HFFc6 (cell line): ENCODE results near the gene NRF1. TPM values are rescaled to one million over a fixed set of nuclear protein-coding genes. Genes with fewer than 3 reads are reported as not detected.
A peak's percentile ranks its signal among the peaks of the same experiment; 100 is the strongest.

Source experiments
- DNase-seq: peaks from one replicate; pipeline ENCODE4 v3.0.0-alpha.2; 2018
- H3K27ac Mint-ChIP-seq: 2 replicates; pipeline ENCODE4 v1.8.0; 2020; ENCODE audit warnings: mild to moderate bottlenecking, mixed read lengths
- H3K27me3 Mint-ChIP-seq: 2 replicates; pipeline ENCODE4 v1.8.0; 2021; ENCODE audit warnings: mild to moderate bottlenecking, moderate library complexity, mixed read lengths; ENCODE audit not compliant: insufficient read depth
- H3K36me3 Mint-ChIP-seq: 2 replicates; pipeline ENCODE4 v1.8.0; 2021; ENCODE audit warnings: low read depth, mixed read lengths
- H3K4me1 Mint-ChIP-seq: 2 replicates; pipeline ENCODE4 v1.8.0; 2020; ENCODE audit warnings: low read depth, mixed read lengths
- H3K4me3 Mint-ChIP-seq: 2 replicates; pipeline ENCODE4 v1.8.0; 2020; ENCODE audit warnings: mild to moderate bottlenecking, moderate library complexity, mixed read lengths
- H3K9me3 Mint-ChIP-seq: 2 replicates; pipeline ENCODE4 v1.8.0; 2020; ENCODE audit warnings: mild to moderate bottlenecking, mixed read lengths
- CTCF ChIP-seq: fragments of 200-600 bp; sonication (generic); IDR thresholded peaks from 2 replicates; pipeline ENCODE4 v1.5.0; 2021; ENCODE audit warnings: antibody characterized with exemption, mild to moderate bottlenecking
- total RNA-seq, 6 experiments: library from RNA; stranded (reverse); fragmentation: NEBNext Ultra II Directional; extraction: Animal tissue kit (Norgen Biotek cat#: 25700); gene quantifications; 2 replicates in 1 of 6; 3 replicates in 5 of 6; pipeline ENCODE4 v1.2.3, GENCODE V29; 2021

Gene NRF1
- total RNA-seq, 6 experiments from 2014 or later = 8.8 to 11.8 (median 10.4) TPM

- H3K27me3 Mint-ChIP-seq = peaks cover 58% of the 10 kb centered on the region
- H3K9me3 Mint-ChIP-seq = peaks cover 4% of the 10 kb centered on the region; the same call in 1 of the 2 replicates
- 0 out of 2 replicates have a peak, but pooled peaks cover 4% of the 10 kb centered on the region for H3K36me3 Mint-ChIP-seq
- H3K27ac Mint-ChIP-seq = no peak overlapping the region
- TF ChIP-seq CTCF = no peak
- no peak for DNase-seq
- peak overlapping the region; percentile 46; the same call in 1 of the 2 replicates for H3K4me3 Mint-ChIP-seq
- peaks cover 31% of the 10 kb centered on the region for H3K4me1 Mint-ChIP-seq
Measured at GRCh38 chr7:129783584-129783919, 172.0 kb downstream of the NRF1 start.

- no peak for TF ChIP-seq CTCF
- Mint-ChIP-seq H3K4me3 (no peak overlapping the region), H3K36me3 (0 out of 2 replicates have a peak, but pooled peaks cover 4% of the 10 kb centered on the region), H3K27me3 (peaks cover 58% of the 10 kb centered on the region), H3K9me3 (peaks cover 4% of the 10 kb centered on the region; the same call in 1 of the 2 replicates), H3K4me1 (peaks cover 34% of the 10 kb centered on the region), H3K27ac (no peak overlapping the region)
- no peak for DNase-seq
Measured at GRCh38 chr7:129784437-129784782, 172.9 kb downstream of the NRF1 start.

- peaks cover 58% of the 10 kb centered on the region for H3K27me3 Mint-ChIP-seq
- H3K4me1 Mint-ChIP-seq = peaks cover 40% of the 10 kb centered on the region
- DNase-seq = no peak
- no peak overlapping the region for H3K27ac Mint-ChIP-seq
- H3K9me3 Mint-ChIP-seq = peaks cover 4% of the 10 kb centered on the region; the same call in 1 of the 2 replicates
- H3K4me3 Mint-ChIP-seq = peak overlapping the region; percentile 46
- 0 out of 2 replicates have a peak, but pooled peaks cover 4% of the 10 kb centered on the region for H3K36me3 Mint-ChIP-seq
- TF ChIP-seq CTCF = no peak
Measured at GRCh38 chr7:129784783-129785684, 173.5 kb downstream of the NRF1 start.

- Mint-ChIP-seq H3K27ac (no peak overlapping the region), H3K36me3 (0 out of 2 replicates have a peak, but pooled peaks cover 4% of the 10 kb centered on the region), H3K9me3 (peaks cover 4% of the 10 kb centered on the region; the same call in 1 of the 2 replicates), H3K27me3 (peaks cover 54% of the 10 kb centered on the region), H3K4me1 (peaks cover 48% of the 10 kb centered on the region), H3K4me3 (peak overlapping the region; percentile 46)
- no peak for DNase-seq
- no peak for TF ChIP-seq CTCF
Measured at GRCh38 chr7:129785685-129786514, 174.4 kb downstream of the NRF1 start.

- no peak overlapping the region for H3K4me3 Mint-ChIP-seq
- TF ChIP-seq CTCF = no peak
- peaks cover 4% of the 10 kb centered on the region; the same call in 1 of the 2 replicates for H3K9me3 Mint-ChIP-seq
- no peak overlapping the region for H3K27ac Mint-ChIP-seq
- H3K36me3 Mint-ChIP-seq = 0 out of 2 replicates have a peak, but pooled peaks cover 4% of the 10 kb centered on the region
- peaks cover 46% of the 10 kb centered on the region for H3K27me3 Mint-ChIP-seq
- H3K4me1 Mint-ChIP-seq = peaks cover 42% of the 10 kb centered on the region
- DNase-seq = no peak
Measured at GRCh38 chr7:129786825-129787563, 175.5 kb downstream of the NRF1 start.
